Stimulated activated CD8-positive, alpha-beta memory T cell treated with anti-CD3 and anti-CD28 coated beads, Interleukin-4, amount 100 ng/mL, for 24 hours (primary cell): Measurements from ENCODE around the gene C12orf50.
"Not testable (repeated sequence)": the region's sequence is repeated elsewhere in the genome, so short reads cannot be mapped to it uniquely, and the experiment has no call there.

Source experiments
- DNase-seq: peaks from one replicate; pipeline ENCODE4 v3.0.0-alpha.2; 2020; ENCODE audit warnings: low read depth

C12orf50 gene, protein sequence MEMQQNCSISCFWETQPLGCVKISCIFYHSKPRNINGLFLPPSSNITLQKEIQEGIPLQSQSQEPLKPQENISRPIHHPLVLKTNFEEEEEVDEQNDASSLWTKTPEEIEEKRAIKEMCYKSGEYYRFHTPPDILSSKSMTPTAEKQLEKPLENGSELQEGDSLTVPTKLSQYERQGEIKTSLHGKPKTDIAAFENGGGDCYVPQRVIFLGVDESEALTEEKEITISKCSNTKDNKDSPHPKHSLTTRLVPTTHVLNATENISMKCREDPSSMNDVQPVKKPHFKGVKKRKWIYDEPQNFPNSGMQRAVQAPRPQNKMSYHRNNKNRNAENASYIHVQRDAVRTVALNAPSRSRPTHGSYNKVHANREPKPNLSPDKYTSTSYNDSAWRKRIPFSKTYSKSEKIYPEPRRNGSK

DNA sequence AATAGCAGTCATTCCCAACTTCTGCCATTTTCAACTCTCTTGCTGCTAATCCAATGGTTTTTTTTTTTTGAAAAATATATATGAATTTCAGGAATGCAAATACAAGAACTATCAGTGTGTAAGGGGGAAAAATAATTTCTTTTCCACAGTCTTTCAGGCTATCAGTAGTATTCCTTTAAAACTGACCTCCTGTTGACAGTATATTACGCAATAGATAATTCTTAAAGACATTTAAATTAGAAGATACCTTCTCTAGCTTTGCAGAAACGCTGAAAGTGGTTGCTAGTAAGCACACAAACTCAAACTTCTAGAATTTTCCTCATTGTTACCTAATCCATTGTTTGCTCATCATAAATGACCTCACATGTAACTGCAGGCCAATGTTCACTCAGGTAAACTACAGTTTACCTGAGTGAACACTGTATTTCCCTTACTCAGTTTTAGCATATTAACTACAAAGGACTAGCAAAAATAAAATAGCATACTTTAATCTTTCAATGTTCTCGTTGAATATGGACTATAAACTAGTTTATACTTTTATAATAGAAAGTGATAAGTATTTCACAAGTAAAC, at the start of gene C12orf50:
Gene C12orf50 (minus strand): TSS at position 309 of the 573 bp plus-strand sequence. CDS start 2,439 bp downstream, outside the sequence.
- DNase-seq, result no peak

DNA sequence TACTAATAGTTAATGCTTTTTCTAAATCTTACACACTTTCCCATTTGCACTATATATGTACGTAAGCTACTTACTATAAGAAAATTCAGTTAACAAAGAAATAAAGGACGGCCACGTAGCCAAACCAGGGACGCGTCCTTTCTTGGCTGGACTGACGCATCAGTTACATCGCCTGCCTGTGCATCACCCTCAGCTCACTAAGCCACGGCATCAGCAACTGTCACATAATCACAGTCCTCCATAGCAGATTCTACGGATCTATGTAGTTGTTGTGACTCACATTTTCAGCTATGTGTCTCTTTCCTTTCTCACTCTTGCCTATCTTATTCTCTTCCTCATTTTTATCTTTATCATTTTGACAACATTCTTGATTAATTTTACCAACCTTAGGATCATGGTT, 38.1 kb upstream of the C12orf50 start:
- no peak for DNase-seq

DNA sequence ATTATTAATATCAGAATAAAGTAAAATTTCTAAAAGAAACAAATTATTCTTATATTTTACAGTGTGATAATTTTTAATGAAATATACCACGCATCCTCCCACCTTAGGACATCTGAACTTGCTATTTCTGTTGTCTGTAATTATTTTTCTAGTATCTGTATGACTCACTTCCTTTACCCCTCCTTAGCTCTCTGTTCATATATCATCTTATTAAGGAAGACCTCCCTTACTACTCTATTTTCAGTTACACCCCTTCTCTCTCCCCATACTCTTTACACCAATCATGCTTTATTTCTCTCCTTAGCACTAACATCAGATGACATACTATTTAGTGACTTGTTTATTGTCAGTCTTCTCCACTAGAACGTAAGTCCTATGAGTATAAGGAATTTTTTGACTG, 34.2 kb upstream of the C12orf50 start:
- DNase-seq, result no peak

DNA sequence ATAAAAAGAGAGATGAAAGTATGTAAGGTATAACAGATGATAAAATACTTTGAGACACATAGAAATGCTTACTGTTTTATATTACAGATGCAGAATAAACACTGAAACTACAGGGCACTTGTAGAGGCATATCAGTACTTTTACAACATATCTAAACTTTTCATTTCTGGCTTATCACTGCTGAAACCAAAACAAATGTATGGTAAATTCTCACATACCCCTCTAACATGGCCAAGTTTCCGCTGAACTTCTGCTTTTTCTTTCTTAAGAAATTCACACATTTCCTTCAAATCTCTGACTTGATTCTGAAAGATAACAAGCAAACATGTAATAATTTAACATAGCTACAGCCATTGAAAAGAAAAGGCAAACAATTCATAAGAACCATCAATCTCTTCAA, 33.3 kb upstream of the C12orf50 start:
- DNase-seq, result no peak

DNA sequence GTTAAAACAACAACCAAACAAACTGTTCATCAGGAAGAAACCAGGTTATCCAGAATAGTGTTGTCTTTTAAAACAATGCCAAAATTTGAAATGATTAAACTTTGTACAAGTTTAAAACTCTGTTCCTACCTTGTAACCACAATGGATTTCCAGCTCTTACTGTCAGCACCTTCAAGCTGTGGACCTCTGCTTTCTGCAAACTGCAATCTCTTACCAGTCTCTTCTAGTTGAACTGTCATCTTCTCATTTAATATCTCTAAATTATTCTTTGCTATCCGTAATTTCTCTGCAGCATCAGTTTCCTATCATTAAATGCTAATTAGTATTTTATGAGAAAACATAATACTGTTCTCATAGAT, 29.5 kb upstream of the C12orf50 start:
- DNase-seq, result no peak

DNA sequence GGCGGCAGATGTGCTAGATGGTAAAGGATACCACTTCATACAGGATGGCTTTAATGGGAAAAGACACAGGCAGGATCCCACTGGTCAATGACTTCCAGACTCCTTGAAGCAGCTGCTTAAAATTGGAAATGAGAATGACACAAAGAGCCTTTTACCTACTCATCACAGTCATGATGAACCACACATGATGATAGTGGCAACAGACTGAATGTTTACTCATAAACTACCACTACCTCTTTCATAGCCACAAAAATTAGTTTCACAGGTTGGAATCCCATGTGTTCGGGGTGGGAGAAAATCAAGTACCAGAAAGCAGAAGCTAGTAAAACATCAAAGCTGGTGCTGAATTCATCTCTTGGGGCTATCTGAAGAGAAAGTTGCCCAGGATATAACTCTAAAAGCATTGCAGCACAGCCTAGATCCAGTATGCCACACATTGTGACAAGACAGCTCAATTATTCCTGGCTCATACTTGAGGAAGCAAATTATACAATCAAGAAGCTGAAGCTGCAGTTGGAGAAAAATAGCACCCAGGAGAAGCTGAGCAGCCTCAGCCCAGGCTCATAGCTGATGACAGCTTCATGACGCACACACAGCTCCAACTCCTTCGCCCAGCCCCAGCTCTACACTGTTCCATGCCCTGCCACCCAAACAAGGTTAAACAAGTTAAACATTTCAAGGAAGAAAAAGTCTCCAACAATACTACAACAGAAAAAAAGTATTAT, 29.0 kb upstream of the C12orf50 start:
- no peak for DNase-seq

DNA sequence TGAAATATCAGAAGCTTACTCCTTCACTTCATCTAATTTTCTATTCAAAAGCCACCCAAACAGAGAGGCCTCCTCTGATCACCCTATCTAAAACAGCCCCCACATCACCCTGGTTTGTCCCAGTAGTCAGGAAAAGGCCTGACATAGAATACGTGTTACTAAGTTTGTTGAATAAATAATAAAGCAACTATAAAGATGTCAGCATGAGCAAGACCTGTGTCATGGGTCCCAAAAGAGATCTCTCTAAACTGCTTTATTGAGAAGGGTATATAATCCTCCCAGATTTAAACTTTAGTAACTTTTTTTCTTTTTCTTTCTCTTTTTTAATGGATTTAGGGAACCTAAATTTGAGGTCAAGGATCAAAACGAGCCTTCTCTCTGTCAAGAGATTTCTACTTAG, 27.4 kb upstream of the C12orf50 start:
- DNase-seq, result no peak

DNA sequence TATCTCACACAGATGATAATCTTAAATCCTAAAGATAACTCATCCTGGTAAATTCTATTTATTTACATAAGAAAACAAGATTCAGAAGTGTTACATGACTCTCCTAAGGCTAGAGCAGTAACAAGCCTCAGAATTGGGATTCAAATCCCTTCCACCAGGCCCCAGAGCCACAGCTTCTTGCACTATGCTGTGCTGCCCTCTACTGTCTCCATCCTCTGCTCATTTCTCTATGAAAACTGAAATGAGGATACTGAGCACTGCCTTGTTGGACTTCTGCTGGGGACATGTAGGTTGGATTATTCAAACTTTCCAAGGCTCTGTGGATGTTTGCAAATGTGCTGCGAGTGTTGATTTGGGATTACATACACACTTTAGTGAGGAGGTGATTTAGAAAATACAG, 23.5 kb upstream of the C12orf50 start:
- no peak for DNase-seq

DNA sequence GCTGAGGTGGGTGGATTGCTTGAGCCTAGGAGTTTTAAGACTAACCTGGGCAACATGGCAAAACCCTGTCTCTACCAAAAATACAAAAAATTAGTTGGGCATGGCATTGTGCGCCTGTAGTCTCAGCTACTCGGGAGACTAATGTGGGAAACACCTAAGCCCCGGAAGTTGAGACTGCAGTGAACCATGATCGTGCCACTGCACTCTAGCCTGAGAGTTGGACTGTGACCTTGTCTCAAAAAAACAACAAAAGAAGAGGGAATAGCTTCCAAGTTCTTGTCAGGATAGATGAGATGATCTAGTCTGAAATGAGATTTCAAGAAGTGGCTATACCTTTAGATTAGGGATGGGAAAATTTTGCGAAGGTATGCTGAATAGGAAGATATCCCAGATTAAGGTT, 14.8 kb upstream of the C12orf50 start:
- no peak for DNase-seq

DNA sequence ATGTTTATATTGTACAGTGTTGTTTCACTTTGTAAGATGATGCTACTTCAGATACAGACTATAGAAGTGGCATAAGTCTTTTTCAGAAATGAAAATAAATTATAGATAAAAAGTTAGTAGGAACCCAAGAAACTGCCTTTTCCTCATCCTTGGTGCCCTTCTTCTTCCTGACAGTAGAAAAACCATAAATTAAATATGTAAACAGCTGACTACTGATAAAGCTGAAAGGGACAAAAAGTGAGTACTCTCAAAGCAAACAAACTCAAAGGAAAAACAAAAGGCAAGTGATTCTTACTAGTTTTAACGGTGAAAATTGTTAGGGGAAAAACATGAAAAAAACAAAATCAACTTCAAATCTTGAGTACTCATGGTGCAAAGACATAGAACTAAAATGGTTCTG, 8.6 kb upstream of the C12orf50 start:
- DNase-seq, result no peak

DNA sequence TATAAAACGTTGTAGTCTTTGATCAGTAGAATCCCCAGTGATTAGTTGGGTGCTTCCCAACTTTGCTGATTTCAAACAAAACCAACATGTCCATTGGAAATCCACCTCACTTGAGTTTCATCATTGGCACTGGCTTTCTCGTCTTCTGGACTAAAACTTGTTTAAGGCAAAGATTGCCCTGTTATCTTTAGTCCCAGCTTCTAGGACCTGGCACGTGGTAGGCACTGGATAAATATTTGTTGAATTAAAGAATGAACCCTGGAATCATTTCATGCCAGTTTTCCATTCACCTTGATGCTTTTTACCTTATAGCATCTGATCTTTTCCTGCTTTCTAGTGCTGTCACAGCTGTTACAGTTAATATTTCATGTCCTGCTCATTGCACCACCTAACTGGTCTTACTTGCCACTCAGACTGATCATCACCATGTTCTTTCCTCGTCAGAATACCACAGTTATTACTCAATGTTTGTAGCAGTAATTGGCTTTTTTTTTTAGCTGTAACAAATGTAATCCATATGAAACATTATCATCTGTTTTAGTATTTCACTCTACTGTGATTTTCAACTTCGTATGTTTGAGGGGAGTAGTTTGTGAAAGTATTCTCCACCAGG, 7.3 kb upstream of the C12orf50 start:
- DNase-seq, result no peak

DNA sequence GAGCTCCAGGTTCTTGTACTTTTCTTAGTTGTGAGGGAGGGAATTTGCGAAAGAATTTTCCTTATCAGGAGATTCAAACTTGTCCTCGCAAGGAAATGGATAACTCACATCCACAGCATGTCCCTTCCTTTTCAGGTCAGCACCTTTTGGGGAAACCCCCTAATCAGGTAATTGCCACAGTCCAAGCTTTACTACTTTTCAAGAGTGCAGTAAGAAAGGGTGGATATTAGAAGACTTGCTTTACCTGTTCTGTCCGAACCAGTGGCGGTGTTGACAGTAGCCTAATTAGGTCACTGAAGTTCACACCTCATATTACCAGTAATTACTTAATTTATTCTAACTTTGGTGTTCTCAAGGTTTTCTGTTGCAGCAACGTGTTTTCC, 6.7 kb upstream of the C12orf50 start:
- no peak for DNase-seq

DNA sequence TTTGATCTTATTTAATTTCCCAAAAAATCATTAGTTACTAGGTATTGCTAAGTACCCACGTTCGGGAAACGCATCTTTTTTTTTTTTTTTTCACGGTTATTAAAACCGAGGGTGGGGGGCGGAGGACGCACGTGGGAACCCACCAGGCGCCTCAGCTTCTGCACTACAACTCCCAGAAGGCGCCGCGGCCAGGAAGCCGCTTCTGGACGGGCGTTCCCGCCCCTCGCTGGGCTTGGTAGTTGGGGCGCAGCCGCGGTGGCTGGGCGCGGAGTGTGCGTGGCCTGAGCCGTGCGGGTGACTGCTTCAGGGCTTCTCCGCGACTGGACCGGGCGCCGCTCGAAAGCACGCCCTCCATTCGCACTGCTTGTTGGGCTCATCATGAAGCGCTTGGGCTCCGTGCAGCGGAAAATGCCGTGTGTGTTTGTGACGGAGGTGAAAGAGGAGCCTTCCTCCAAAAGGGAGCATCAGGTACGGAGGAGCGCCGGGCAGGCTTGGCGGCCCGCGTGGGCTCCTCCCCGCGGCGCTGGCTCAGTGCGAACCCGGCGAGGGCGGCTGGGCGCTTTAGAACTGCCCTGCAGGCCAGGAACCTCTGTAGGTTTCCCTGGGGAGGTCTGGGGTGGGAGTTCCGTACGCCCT, 6.2 kb upstream of the C12orf50 start:
- peak; percentile 84 for DNase-seq

DNA sequence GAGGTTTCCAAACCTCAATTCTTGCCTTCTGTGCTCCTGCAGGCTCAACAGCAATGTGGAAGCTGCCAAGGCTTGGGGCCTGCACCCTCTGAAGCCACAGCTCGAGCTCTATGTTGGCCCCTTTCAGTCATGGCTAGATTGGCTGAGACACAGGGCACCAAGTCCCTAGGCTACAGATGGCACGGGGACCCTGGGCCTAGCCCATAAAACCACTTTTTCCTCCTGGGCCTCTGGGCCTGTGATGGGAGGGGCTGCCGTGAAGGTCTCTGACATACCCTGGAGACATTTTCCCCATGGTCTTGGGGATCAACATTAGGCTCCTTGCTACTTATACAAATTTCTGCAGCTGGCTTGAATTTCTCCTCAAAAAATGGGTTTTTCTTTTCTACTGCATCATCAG, 2.0 kb upstream of the C12orf50 start:
- not testable (repeated sequence) for DNase-seq

DNA sequence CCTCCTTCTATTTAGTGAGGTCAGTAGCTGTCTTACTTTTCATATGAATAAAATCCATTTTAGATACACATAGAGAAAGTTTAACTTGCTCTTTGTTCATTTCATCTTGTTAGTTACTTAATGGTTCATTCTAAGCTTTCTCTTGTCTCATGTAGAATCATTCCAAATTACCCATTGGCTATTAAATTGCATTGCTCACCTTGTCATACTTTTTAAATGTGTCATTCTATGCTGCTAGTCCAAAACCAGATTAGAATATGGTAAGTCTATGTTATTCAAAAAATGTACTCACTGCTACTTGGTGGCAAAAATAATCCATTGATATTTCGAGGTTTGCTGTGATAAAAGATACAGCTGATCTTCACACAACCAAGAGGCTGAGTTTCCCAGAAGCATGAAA, 3.0 kb downstream of the C12orf50 start:
- no peak for DNase-seq

DNA sequence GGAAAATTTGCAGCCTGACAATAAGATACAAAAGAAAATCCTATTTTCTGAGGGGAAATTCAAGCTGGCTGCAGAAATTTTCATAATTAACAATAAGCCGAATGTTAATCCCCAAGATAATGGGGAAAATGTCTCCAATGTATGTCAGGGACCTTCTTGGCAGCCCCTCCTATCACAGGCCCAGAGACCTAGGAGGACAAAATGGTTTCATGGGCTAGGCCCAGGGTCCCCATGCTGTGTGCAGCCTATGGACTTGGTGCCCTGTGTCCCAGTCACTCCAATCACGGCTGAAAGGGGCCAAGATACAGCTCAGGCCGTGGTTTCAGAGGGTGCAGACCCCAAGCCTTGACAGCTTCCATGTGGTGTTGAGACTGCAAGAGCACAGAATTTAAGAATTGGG, 11.2 kb downstream of the C12orf50 start:
- no peak for DNase-seq

DNA sequence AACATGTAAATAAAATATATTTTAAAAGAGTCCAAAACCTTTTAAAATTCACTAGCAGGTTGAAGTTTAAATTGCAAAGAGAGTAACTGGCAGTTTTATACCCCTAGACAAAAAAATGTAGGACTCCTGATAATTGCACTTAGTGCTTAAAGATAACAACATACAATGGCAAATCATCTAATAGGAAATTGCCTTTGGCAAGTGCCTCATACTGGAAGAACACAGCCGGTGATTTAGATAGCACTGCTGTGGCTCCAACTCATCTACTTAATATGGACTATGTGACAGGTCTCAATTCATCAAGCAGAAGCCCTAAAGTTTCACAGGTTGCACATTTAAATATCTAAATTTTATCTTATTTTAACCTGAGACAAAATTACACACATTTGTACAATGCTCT, 13.4 kb downstream of the C12orf50 start:
- DNase-seq, result no peak

DNA sequence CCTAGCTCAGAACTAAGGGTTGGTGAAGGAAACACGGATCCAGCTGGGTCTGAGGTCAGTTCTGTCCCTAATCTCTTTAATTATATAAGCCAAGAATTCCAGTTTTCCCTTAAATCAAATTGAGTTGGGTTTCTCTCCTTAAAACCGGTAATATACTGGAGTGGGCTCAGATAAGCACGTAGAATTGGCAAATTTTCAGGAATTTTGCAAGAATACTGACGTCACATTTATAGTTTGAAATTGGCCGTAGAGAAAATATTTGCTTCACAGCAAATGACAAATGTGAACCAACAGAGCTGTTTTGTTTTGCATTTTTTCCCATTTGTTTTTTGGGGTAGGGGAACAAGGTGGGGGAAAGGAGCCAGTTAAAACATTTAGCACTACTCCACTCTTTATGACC, 17.4 kb downstream of the C12orf50 start:
- no peak for DNase-seq

DNA sequence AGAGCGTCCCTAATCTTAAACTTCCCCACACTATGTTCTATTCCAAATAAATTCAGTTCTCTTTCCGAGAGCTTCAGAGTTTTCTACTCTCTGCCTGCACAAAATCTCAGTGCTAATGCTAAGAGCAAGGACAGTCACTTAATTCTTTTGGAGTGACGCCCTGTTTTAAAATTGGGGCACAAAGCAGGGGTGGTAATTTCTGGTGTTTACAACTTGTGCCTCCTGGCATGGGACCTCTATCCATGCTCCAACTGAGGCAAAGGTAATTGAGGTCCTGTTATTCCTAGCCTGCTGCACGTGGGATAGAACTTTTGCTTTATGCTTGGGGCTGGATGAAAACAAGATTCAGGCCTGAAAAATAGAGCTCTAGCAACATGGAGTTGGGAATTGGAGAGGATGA, 22.9 kb downstream of the C12orf50 start:
- DNase-seq, result no peak

DNA sequence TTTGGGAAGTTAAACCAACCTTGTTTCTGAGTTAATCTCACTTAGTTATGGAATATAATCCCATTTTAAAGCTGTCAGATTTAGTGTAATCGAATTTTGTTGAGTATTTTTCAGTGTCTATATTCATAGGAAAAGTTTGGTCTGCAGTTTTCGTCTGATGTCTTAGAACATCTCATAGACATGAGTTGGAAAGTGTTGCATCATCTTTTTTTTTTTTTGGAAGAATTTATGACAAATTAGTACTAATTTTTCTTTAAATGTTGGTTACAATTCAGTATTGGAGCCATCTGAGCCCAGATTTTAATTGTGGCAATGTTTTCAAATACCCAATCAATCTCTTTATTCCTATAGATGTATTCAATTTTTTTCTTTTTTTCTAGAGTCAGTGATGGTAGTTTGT, 27.9 kb downstream of the C12orf50 start:
- DNase-seq, result no peak

DNA sequence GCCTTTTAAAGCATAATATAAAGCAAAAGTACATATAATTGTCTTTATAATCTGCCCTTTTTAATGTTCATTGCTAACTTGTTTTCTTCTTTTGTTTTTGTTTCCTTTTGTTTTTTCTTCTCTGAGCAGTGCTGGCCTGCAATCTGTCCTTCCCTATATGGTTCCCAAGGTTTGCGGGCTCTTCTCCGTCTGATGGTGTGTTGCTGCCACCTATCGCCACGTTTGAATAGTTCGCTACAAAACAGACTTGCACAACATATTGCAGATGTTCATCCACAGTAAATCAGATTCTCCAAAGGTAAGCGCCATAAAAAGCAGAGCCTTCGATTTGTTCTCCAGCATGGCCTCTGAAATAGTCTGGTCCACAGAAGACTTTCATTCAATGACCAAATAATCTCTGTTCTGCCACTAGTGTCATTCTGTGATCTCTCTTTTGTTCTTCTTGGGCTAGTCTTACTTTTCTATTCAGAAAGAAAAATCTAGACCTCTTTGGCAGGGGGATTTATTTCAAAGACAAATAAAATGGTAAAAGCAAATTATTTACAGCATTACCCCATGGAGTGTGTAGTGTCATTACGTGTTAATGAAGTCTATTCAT, 33.5 kb downstream of the C12orf50 start:
- peak; percentile 9 for DNase-seq

DNA sequence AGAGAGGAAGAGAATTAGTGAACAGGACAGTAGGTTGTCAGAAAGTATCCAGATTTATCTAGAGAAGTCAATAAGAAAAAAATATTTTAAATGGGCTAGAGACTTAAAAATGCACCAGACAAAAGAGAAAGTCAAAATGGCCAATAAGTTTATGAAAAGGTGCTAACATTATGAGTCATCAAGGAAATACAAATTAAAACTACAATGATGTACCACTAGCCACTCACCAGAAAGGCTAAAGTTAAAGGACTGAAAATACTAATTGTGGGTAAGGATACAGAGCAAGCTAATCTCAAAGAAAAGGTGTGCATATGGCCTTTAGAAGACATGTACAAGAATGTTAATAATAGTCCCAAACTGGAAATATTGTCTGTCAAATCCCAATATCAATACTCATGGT, 37.7 kb downstream of the C12orf50 start:
- no peak for DNase-seq
